Measurements from ENCODE around the gene ZBP1.

Gene ZBP1

DNA sequence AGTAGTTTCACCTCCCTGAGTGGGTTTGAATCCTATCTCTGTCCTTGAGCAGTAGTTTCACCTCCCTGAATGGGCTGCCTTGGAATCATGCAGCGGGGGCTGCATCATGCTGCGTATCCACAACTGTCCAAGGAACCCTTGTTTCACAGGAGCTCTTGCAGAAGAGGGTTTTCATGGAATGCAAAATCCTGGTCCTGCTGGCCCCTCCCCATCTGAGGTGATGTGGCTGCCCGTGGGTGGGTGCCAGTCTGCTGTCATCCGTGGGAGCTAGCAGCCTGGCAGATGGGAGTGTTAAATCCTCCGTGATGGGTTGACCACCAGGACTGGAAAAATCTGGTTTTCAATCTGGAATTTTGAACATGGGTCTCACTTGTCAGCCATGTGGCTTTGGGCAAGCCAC, 21.7 kb downstream of the ZBP1 start:
- no peak for DNase-seq (ENCODE audit: low read depth)

GRCh38 chr20:57598060-57598459, 22.2 kb downstream of the ZBP1 start:
- DNase-seq (ENCODE audit: low read depth) = no peak

- DNase-seq (ENCODE audit: low read depth) = no peak
Measured at GRCh38 chr20:57596998-57597939, 23.0 kb downstream of the ZBP1 start.

- DNase-seq (ENCODE audit: low read depth) = no peak
Measured at GRCh38 chr20:57596358-57596757, 23.9 kb downstream of the ZBP1 start.

- DNase-seq (ENCODE audit: low read depth) = no peak
Measured at GRCh38 chr20:57595041-57596030, 24.9 kb downstream of the ZBP1 start.

GRCh38 chr20:57594092-57594951, 25.9 kb downstream of the ZBP1 start:
- DNase-seq (ENCODE audit: low read depth) = no peak

DNA sequence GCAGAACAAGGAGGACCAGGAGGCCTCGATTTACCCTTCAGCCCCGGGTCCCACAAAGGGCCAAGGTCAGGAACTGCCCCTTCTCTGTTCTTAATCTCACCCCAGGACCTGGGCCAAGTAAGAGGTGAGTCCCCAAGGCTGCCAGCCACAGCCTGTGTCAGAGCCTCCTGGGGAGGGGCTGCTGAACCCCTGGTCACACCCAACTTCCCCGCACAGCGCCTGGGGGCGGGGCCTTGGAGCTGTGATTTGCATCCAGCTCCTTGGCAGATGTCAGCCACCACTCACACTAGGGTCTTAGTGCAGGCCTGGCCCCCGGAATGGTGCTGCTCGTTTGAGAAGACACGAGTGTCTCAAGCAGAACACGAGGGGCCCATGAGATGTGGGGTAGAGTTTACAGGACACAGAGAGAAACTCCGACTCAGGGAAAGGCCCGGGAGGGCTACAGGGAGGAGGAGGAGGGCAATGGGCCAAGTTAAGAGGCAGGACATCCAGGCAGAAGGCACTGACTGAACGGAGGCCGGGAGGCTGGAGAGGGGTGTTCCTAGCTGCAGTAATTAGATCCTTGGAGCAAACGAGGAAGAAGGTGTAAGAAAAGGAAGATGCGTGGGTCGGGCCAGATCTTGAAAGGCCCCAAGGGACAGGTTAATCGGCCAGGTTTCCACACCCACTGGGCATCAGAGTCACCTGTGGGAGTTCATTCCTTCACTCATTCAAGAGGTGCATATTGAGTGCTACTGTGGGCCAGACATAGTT, 26.9 kb downstream of the ZBP1 start:
- no peak for DNase-seq (ENCODE audit: low read depth)

- DNase-seq (ENCODE audit: low read depth) = no peak
Measured at GRCh38 chr20:57592263-57593092, 27.7 kb downstream of the ZBP1 start.

GRCh38 chr20:57591289-57592229, 28.7 kb downstream of the ZBP1 start:
- DNase-seq (ENCODE audit: low read depth) = no peak

DNA sequence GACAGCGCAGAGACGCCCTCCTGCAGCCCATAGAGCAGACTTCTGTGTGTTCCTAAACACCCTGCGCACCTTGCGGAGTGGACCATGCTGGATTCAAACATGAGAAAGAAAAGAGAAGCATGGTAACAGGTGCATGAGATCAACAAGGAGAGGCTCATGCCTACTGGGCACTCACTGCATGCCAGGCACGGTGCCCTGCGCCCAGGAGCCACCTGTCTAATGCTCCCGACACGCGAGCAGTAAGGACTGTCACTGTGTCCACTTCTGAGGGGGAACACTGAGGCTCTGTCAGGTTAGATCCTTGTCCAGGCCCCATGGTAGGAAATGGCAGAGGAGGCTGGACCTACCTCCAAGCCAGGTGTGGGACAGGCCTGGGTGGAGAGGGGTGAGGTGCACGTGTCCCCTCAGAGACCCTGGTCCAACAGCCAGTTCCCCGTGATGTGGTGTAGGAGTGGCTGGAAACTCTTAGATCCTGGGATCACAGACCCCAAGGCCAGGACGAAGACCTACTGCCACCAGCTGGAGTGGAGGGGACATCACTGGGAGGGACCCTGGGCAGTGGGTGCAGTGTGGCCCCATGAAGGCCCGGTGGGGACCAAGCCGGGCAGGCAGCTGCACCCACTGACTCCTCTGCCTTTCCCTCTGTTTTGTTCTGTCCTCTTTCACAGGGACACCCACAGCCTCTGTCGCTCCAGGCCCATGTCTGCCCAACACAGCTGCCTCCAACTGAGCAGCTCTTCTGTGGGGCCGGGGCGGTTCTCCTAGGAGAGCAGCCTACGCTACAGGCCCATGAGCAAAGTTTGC, 29.5 kb downstream of the ZBP1 start:
- no peak for DNase-seq (ENCODE audit: low read depth)

DNA sequence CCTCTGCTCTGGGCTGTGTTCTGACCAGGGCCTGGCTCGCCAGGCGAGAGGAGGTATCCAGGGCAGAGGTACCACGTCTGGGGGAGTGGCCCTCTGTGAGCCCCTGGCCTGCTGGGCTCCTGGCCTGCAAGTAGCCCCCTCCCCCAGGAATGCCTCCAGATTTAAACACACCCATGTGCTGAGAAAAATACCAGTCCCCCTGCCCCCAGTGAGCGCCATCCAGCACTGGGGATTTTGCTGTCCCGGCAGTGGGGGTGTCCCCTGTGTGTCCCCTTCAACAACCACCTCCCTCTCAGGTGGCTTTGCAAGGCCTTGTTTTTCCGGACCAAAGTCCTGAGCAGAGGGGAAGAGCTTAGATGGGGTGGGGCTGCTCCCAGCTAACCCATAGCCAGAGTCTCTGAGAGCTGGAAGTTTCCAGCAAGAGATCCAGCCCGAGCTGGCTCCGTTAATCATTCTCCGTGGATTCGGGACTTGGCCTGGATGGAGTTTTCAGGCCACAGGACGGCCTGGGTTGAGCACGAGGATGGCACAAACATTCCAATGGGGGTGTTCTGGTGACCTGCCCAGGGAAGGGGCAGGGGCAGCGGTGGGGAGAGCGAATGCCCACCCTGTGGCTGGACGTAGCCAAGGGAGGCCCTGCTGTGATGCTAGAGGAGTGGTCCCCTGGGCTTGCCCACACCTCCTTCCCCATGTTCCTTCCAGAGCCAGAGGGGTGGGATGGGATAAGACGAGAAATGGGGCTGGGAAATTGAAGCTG, 30.3 kb downstream of the ZBP1 start:
- no peak for DNase-seq (ENCODE audit: low read depth)

GRCh38 chr20:57589123-57589727, 31.0 kb downstream of the ZBP1 start:
- no peak for DNase-seq (ENCODE audit: low read depth)

DNA sequence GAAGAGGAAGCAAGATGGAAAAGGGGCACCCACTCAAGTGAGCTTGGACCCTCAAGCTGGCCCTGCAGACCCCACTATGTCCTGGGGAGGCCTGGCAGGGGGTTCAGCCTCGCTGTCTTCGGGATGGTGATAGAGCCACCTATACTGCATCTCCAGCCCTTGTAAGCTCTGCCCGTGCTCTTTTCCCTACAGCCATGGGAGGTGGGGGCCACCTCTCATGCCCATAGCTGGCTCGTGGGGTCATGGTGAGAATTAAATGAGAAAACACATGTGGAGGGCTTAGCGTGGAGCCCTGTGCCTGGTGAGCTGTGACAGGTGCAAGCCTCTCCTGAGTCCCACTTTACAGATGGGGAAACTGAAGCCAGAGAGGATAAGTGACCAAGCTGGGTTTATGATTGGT, 31.6 kb downstream of the ZBP1 start:
- DNase-seq (ENCODE audit: low read depth) = no peak

GRCh38 chr20:57587989-57588377, 32.2 kb downstream of the ZBP1 start:
- no peak for DNase-seq (ENCODE audit: low read depth)

DNA sequence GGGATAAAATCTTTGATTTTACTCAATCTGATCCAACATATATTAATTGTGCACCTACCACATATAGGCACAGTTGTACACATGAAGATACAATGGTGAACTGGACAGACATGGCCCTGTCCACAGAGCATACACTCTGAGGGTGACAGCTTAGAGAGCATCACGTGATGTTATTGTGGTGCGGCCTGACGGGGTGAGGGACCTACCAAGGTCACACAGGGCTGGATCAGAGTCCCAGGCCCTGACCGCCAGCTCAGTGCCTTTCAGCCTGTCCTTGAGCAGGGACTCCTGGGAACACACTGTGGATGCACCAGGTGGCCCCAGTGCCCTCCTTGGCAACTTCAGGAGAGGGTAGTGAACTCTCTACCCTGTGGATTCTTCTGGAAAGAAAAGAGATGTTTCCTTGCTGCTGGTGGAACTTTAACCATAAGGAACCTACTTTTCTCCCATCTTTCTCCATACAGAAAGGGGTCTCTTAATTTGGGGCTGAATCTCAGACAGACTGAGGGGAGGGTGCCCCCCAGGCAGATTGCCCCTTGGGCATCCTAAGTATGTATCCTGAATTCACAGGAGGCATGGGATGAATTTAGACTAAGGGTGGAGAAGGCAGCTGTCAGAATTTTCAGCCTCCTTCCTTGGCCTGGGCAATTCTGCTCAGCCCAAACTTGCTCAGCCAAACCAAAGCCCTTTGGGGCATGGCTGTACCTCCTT, 32.8 kb downstream of the ZBP1 start:
- DNase-seq (ENCODE audit: low read depth) = no peak

- DNase-seq (ENCODE audit: low read depth) = no peak
Measured at GRCh38 chr20:57586943-57587277, 33.3 kb downstream of the ZBP1 start.
